NK-92 (cell line): ENCODE results near the gene IL20RB.

Experiments used
- DNase-seq: peaks from one replicate; lab custom pipeline; 2025; ENCODE audit not compliant: unreplicated experiment; lab: John Stamatoyannopoulos, UW

The IL20RB gene

GRCh38 chr3:137032465-137033120, 74.8 kb downstream of the IL20RB start:
- no peak for DNase-seq

- no peak for DNase-seq
Observed at GRCh38 chr3:137035631-137036030, 77.8 kb downstream of the IL20RB start.

DNA sequence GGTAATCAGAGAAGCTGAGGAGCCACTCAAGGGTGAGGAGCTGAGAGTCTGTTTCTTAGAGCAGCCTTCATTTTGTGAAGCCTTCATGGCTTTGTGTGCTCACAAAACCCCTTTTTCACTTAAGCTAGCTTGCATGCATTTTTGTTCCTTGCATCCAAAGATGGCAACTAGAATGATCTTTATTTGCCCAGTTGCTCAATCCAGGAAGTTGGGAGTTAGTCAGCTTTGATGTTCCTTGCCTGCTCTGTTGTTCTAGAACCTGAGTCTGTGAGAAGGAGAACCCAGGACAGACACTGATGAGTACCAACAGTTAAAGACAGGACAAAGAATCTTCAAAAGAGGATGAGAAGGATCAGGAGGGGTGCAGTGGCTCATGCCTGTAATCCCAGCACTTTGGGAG, 81.8 kb downstream of the IL20RB start:
- DNase-seq = no peak

DNA sequence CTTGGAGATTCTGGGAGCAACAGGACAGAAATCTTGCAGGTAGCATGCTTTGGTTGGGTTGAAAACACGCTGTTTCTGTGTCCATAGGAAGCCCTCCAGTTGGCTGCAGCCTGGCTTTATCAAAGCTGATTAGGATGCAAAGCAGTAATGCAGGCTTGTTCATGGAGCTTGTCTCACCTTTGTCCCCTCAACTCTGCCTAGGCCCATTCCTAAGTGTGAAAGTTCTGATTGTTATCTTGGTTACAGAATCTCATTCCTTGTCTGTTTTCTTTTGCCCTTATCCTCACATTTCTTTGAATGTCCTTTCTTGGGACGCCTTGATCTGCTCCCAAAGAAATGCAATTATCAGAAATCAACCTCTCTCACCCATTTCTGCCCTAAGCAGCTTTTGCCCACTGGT, 83.5 kb downstream of the IL20RB start:
- no peak for DNase-seq

DNA sequence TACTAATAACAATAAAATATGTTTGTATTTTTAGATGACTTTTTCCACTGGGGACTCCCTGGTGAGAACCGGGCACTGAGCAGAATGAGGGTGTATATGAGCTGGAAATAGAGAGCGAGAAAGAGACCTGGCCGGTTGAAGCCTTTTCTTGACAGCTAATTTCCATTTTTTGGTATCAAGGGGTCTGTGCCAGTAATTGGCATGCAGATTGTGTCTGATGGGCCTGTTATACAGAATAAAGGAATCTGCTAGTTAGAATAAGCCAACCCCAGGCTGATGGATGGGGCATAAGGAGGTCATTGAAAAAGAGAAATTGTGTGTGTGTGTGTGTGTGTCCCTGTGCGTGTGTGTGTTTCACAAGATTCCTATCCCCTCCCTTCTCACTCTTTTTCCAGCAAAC, 83.9 kb downstream of the IL20RB start:
- DNase-seq = no peak

DNA sequence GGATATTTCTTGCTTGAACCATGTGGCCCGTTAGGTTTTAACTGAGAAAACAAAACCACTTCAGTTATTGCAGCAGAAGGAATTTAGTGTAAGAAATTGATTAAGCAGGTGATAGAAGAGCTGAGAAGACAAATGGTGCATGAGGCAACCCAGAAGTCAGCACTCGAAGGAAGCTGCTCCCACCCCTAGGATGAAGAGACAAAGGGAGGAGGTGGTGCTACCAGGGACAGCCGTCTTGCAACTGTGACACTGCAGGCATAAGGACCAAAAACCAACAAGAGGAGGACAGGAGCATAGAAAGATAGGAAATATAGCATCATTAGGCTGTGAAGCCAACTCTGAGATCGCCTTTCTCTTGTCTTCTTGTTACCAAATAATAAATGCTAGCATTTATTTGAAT, 89.0 kb downstream of the IL20RB start:
- DNase-seq = no peak

GRCh38 chr3:137047240-137047639, 89.5 kb downstream of the IL20RB start:
- DNase-seq = no peak

- DNase-seq = no peak
Observed at GRCh38 chr3:137050281-137050680, 92.5 kb downstream of the IL20RB start.

DNA sequence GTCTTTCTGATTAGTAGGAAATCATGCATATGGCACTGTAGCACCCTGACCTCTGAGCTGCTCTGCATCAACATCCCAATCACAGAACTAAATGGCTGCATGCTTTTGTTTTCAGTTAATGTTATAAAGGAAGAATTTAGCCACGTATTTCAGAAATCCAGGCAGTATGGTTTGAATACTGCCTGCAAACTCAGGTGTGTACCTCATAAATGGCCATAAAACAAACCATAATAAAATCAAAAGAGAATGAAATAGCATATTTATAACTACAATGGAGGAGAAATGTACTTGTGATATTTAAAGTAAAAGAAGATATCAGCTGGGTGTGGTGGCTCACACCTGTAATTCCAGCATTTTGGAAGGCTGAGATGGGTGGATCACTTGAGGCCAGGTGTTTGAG, 94.5 kb downstream of the IL20RB start:
- DNase-seq = no peak
